A673 (cell line): ENCODE measurements around the gene SLC22A2.

Experiments
- CTCF ChIP-seq: fragments of 300-800, 200-600 bp; sonication (generic); conservative IDR thresholded peaks from 2 replicates; pipeline ENCODE4 v1.5.1; 2017; ENCODE audit warnings: low read depth, mild to moderate bottlenecking, antibody characterized with exemption, low read length, moderate library complexity, mixed read lengths
- EZH2 ChIP-seq: fragments of 200-600 bp; sonication (generic); IDR thresholded peaks from 2 replicates; pipeline ENCODE4 v1.6.1; 2017; ENCODE audit warnings: borderline replicate concordance, low read depth, mild to moderate bottlenecking, mixed read lengths, antibody characterized with exemption, low read length; ENCODE audit not compliant: poor library complexity, severe bottlenecking

GRCh38 chr6:160222491-160222890 lies 36.1 kb downstream of the SLC22A2 start:
- TF ChIP-seq CTCF = no peak
- TF ChIP-seq EZH2 = no peak
